Osteocyte (in vitro differentiated cells): ENCODE data around the gene PRAMEF5. TPM values are rescaled to one million over a fixed set of nuclear protein-coding genes. Genes with fewer than 3 reads are reported as not detected.
"Not testable (repeated sequence)": the region's sequence is repeated elsewhere in the genome, so short reads cannot be mapped to it uniquely, and the experiment has no call there.

Source experiments
- DNase-seq: peaks from one replicate; pipeline ENCODE4 v3.0.0; 2021; ENCODE audit warnings: mixed read lengths; ENCODE audit not compliant: unreplicated experiment; ENCODE audit errors: extremely low spot score
- H3K27ac Mint-ChIP-seq: one replicate; pipeline ENCODE4 v1.8.0; 2021; ENCODE audit warnings: mild to moderate bottlenecking, mixed read lengths; ENCODE audit not compliant: unreplicated experiment
- H3K27me3 Mint-ChIP-seq: one replicate; pipeline ENCODE4 v1.8.0; 2021; ENCODE audit warnings: mixed read lengths; ENCODE audit not compliant: unreplicated experiment
- H3K36me3 Mint-ChIP-seq: one replicate; pipeline ENCODE4 v1.8.0; 2021; ENCODE audit warnings: mixed read lengths; ENCODE audit not compliant: unreplicated experiment
- H3K4me1 Mint-ChIP-seq: one replicate; pipeline ENCODE4 v1.8.0; 2021; ENCODE audit warnings: mixed read lengths; ENCODE audit not compliant: unreplicated experiment
- H3K4me3 Mint-ChIP-seq: one replicate; pipeline ENCODE4 v1.8.0; 2021; ENCODE audit warnings: mild to moderate bottlenecking, moderate library complexity, mixed read lengths; ENCODE audit not compliant: unreplicated experiment
- H3K9me3 Mint-ChIP-seq: one replicate; pipeline ENCODE4 v1.8.0; 2021; ENCODE audit warnings: mixed read lengths; ENCODE audit not compliant: unreplicated experiment
- total RNA-seq: library from RNA; stranded (reverse); gene quantifications from 2 replicates; pipeline ENCODE4 v1.2.1, GENCODE V29; 2021
- TF ChIP-seq, protein P1 (sequence below): fragments of 200-600 bp; sonication (generic); IDR thresholded peaks from 2 replicates; pipeline ENCODE4 v1.5.0; 2021; ENCODE audit warnings: antibody characterized with exemption, mild to moderate bottlenecking, moderate library complexity

Gene PRAMEF5
- total RNA-seq, 1 donor from 2014 or later, result not detected

DNA sequence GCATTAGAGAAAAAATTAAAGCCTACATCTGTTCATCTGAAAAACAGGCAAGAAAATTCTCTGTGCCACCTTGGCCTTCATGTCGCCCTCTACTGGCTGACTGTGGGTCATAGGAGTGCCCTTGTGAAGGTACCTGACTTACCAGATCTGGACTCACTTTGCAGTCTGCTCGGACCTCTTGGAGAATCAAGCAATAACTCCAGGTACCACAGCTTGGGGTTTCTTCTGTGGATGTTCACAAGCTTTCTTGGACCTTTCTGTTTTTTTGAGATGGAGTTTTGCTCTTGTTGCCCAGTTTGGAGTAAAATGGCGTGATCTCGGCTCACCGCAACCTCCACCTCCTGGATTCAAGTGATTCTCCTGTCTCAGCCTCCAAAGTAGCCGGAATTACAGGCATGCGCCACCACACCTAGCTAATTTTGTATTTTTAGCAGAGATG is 25.6 kb upstream of the PRAMEF5 start:
- peak; percentile 76 for DNase-seq
- Mint-ChIP-seq H3K27ac (no peak overlapping the region), H3K36me3 (peaks cover 2% of the 10 kb centered on the region), H3K4me1 (no peaks in the 10 kb centered on the region), H3K27me3 (no peaks in the 10 kb centered on the region), H3K4me3 (no peak overlapping the region), H3K9me3 (peaks cover 32% of the 10 kb centered on the region)
- TF ChIP-seq, protein P1, sequence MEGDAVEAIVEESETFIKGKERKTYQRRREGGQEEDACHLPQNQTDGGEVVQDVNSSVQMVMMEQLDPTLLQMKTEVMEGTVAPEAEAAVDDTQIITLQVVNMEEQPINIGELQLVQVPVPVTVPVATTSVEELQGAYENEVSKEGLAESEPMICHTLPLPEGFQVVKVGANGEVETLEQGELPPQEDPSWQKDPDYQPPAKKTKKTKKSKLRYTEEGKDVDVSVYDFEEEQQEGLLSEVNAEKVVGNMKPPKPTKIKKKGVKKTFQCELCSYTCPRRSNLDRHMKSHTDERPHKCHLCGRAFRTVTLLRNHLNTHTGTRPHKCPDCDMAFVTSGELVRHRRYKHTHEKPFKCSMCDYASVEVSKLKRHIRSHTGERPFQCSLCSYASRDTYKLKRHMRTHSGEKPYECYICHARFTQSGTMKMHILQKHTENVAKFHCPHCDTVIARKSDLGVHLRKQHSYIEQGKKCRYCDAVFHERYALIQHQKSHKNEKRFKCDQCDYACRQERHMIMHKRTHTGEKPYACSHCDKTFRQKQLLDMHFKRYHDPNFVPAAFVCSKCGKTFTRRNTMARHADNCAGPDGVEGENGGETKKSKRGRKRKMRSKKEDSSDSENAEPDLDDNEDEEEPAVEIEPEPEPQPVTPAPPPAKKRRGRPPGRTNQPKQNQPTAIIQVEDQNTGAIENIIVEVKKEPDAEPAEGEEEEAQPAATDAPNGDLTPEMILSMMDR, result no peak

DNA sequence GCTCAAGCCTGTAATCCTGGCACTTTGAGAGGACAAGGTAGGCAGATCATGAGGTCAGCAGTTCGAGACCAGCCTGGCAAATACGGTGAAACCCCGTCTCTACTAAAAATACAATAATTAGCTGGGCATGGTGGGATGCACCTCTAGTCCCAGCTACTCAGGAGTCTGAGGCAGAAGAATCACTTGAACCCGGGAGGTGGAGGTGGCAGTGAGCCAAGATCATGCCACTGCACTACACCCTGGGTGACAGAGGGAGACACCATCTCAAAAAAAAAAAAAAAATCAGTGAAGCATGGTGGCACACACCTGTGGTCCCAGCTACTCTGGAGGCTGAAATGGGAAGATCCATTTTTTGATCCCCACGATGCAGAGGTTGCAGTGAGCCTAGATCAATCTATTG is 23.9 kb upstream of the PRAMEF5 start:
- peaks cover 41% of the 10 kb centered on the region for H3K9me3 Mint-ChIP-seq
- not testable (repeated sequence) for H3K4me3 Mint-ChIP-seq, H3K27me3 Mint-ChIP-seq, H3K4me1 Mint-ChIP-seq, H3K36me3 Mint-ChIP-seq, H3K27ac Mint-ChIP-seq
- DNase-seq, result peak; percentile 46

DNA sequence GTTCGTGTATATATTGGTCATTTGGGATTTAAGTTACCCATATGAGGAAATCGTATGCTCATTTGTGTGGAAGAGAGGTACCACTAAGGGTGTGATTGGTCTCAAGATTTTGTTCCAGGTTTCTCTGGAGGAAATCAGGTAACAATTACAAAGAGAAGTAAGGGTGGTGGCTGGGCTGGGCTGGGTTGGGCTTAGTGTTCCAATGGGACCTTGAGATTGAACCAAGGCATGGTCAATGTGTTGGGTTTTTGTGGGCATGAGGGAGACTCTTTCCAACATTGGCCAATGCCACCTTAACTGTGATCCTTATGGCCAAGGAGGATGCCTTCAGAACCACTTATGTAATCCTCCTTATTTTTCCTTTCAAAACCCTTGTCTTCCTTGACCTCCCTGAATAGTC is 23.4 kb upstream of the PRAMEF5 start:
- not testable (repeated sequence) for H3K4me1 Mint-ChIP-seq, H3K36me3 Mint-ChIP-seq, H3K4me3 Mint-ChIP-seq, H3K27me3 Mint-ChIP-seq, H3K27ac Mint-ChIP-seq
- peaks cover 41% of the 10 kb centered on the region for H3K9me3 Mint-ChIP-seq
- DNase-seq, result peak; percentile 70

DNA sequence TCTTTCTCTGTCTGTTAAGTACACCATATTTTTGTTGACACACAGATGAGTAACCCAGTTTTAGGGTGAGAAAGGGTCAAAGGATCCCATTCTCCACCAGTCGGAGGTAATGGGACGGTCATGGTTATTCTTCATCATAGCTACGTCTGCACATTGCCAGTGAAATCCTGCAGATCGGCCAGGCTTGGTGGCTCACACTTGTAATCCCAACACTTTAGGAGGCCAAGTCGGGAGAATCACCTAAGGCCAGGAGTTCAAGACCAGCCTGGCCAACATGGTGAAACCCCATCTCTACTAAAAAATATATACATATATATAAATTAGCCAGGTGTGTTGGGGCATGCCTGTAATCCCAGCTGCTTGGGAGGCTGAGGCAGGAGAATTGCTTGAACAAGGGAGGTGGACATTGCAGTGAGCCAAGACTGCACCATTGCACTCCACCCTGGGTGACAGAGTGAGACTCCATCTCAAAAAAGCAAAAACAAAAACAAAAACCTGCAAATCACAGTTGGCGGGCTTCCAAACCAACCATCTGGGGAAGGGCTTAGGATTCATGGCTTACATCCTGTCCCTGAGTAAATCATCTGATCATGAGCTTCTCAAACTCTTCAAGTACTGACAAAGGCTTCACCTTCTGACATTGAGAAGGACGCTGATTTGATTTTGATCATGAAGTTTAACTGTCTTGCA is 22.8 kb upstream of the PRAMEF5 start:
- H3K9me3 Mint-ChIP-seq, result peaks cover 36% of the 10 kb centered on the region
- peak; percentile 75 for DNase-seq
- not testable (repeated sequence) for H3K4me3 Mint-ChIP-seq, H3K27me3 Mint-ChIP-seq, H3K36me3 Mint-ChIP-seq, H3K4me1 Mint-ChIP-seq, H3K27ac Mint-ChIP-seq

DNA sequence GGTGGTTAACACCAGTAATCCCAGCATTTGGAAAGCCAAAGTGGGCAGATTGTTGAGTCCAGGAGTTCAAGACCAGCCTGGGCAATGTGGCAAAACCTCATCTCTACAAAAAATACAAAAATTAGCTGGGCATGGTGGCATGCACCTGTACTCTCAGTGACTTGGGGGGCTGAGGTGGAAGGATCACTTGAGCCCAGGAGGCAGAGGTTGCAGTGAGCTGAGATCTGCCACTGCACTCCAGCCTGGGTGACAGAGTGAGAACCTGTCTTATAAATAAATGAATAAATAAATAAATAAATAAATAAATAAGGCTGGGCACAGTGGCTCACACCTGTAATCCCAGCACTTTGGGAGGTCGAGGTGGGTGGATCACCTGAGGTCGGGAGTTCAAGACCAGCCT is 21.9 kb upstream of the PRAMEF5 start:
- H3K9me3 Mint-ChIP-seq, result peaks cover 32% of the 10 kb centered on the region
- not testable (repeated sequence) for H3K27me3 Mint-ChIP-seq, H3K4me3 Mint-ChIP-seq, H3K4me1 Mint-ChIP-seq, H3K27ac Mint-ChIP-seq, H3K36me3 Mint-ChIP-seq
- DNase-seq, result peak; percentile 42

DNA sequence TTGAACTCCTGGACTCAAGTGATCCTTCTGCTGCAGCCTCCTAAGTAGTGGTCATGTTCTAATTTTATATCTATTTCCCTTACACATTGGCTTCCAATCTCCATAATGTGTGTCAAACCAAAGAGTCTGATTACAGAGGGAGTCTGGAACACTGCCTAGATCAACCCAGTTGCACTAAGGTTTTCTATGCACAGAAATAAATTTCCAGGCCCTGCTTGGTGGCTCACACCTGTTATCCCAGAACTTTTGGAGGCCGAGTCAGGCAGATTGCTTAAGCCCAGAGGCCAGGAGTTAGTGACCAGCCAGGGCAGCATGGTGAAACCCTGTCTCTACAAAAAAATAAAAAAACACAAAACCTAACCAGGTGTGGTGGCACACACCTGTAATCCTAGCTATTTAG is 19.9 kb upstream of the PRAMEF5 start:
- H3K27ac Mint-ChIP-seq, H3K36me3 Mint-ChIP-seq, H3K27me3 Mint-ChIP-seq, H3K4me1 Mint-ChIP-seq, H3K4me3 Mint-ChIP-seq: not testable (repeated sequence)
- H3K9me3 Mint-ChIP-seq, result peaks cover 25% of the 10 kb centered on the region
- DNase-seq, result peak; percentile 76

DNA sequence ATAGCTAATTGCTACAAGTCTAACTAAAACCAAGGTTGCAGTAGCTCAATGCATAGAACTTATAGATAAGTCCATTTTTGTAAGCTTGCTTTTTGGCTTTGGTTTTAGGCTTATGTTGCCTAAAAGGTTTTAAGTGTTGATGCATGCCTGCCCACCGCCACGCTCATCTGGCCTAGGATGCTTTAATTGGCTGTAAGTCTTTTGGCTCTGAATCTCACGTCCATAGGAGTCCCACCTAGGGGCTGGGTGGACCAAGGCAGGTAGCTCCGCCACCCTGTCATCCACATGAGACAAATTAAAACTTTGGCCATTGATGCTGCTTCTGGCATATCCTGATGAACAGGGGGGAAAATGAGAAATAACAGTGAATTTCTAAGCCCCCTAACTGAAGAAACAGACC is 16.4 kb upstream of the PRAMEF5 start:
- H3K27me3 Mint-ChIP-seq, H3K4me3 Mint-ChIP-seq, H3K27ac Mint-ChIP-seq, H3K36me3 Mint-ChIP-seq, H3K4me1 Mint-ChIP-seq: not testable (repeated sequence)
- peak; percentile 44 for DNase-seq
- peaks cover 26% of the 10 kb centered on the region for H3K9me3 Mint-ChIP-seq

DNA sequence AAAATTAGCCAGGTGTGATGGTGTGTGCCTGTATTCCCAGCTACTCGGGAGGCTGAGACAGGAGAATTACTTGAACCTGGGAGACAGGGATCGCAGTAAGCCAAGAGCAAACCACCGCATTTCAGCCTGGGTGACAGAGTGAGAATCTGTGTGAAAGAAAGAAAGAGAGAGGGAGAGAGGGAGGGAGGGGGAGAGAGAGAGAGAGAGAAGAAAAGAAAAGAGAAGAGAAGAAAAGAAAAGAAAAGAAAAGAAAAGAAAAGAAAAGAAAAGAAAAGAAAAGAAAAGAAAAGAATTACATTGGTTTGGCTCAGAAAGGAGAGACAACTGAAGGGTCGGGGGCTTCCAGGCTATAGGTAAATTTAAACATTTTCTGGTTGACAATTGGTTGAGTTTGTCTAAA is 14.4 kb upstream of the PRAMEF5 start:
- peaks cover 21% of the 10 kb centered on the region for H3K9me3 Mint-ChIP-seq
- not testable (repeated sequence) for DNase-seq, H3K4me1 Mint-ChIP-seq, H3K36me3 Mint-ChIP-seq, H3K27ac Mint-ChIP-seq, H3K4me3 Mint-ChIP-seq, H3K27me3 Mint-ChIP-seq

DNA sequence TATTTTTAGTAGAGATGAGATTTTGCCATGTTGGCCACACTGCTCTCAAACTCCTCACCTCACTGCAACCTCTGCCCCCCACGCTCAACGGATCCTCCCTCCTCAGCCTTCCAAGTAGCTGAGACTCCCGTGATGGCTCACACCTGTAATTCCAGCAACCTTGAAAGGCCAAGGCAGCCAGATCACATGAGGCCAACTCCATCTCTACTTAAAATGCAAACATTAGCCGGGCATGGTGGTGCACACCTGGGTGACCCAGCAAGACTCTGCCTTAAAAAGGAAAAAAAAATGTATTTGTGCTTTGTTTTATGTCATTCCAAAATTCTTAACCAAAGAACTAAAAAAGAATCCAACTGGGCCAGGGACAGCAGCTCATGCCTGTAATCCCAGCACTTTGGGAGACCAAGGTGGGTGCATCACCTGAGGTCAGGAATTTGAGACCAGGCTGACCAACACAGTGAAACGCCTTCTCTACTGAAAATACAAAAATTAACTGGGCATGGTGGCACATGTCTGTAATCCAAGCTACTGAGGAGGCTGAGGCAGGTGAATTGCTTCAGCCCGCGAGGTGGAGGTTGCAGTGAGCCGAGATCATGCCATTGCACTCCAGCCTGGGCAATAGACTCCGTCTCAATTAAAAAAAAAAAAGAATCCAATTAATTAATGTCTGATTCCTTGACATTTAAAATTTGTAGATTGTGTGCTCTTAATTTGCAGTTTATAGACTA is 10.3 kb upstream of the PRAMEF5 start:
- H3K36me3 Mint-ChIP-seq, H3K4me1 Mint-ChIP-seq, H3K4me3 Mint-ChIP-seq, H3K27ac Mint-ChIP-seq, H3K27me3 Mint-ChIP-seq: not testable (repeated sequence)
- peaks cover 31% of the 10 kb centered on the region for H3K9me3 Mint-ChIP-seq
- DNase-seq, result peak; percentile 76

DNA sequence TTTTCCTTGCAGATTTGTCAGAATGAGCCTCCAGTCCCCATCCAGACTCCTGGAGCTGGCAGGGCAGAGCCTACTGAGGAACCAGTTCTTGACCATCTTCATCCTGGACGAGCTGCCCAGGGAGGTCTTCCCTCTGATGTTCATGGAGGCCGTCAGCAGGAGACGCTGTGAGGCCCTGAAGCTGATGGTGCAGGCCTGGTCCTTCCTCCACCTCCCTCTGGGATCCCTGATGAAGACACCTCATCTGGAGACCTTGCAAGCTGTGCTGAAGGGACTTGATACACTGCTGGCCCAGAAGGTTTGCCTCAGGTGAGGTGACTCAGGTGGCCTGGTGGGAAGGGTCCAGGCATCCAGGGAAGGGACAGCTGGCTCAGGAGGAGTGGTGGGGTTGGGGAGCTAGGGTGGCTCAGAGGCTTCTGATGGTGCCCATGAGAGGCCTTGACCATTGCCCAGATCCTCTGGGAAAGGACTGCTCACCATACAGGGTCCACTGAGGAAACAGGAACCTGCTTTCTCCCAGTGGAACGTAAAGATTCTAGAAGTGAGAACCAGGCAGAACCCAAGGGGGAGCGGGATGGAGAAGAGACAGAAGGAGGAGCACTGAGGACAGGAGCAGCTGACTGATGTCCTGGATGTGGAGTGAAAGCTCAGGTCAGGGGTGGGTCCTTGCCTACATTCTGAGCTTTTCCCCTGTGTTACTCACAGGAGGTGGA is 8.0 kb upstream of the PRAMEF5 start:
- H3K4me3 Mint-ChIP-seq, H3K36me3 Mint-ChIP-seq, H3K27ac Mint-ChIP-seq, H3K27me3 Mint-ChIP-seq, H3K4me1 Mint-ChIP-seq: not testable (repeated sequence)
- peak; percentile 83 for DNase-seq
- peaks cover 25% of the 10 kb centered on the region for H3K9me3 Mint-ChIP-seq

DNA sequence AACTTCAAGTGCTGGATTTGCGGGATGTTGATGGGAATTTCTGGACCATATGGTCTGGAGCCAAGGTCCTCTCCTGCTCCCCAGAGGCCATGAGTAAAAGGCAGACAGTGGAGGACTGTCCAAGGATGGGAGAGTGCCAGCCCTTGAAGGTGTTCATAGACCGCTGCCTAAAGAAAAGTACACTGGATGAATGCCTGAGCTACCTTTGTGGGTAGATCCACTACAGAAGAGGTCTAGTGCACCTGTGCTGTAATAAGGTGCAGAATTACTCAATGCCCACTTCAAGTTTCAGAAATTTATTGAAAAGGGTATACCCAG is 7.5 kb upstream of the PRAMEF5 start:
- not testable (repeated sequence) for DNase-seq, H3K36me3 Mint-ChIP-seq, H3K27ac Mint-ChIP-seq, H3K4me1 Mint-ChIP-seq, H3K27me3 Mint-ChIP-seq, H3K4me3 Mint-ChIP-seq
- peaks cover 22% of the 10 kb centered on the region for H3K9me3 Mint-ChIP-seq
